Mesothelial cell of epicardium (in vitro differentiated cells): Measurements from ENCODE around the gene GALT. TPM values are rescaled to one million over a fixed set of nuclear protein-coding genes. Genes with fewer than 3 reads are reported as not detected.

Source experiments
- DNase-seq, 2 experiments: peaks; one replicate each; pipeline ENCODE4 v3.0.0; 2021; ENCODE audit warnings: low spot score in 2 of 2; ENCODE audit not compliant: unreplicated experiment in 2 of 2
- H3K27ac Mint-ChIP-seq: 2 replicates; pipeline ENCODE4 v1.8.0; 2021; ENCODE audit warnings: mixed read lengths
- H3K27me3 Mint-ChIP-seq: 2 replicates; pipeline ENCODE4 v1.8.0; 2021; ENCODE audit warnings: low read depth, mixed read lengths
- H3K36me3 Mint-ChIP-seq: 2 replicates; pipeline ENCODE4 v1.8.0; 2021; ENCODE audit warnings: mixed read lengths
- H3K4me1 Mint-ChIP-seq: 2 replicates; pipeline ENCODE4 v1.8.0; 2021; ENCODE audit warnings: mixed read lengths
- H3K4me3 Mint-ChIP-seq: 2 replicates; pipeline ENCODE4 v1.8.0; 2021; ENCODE audit warnings: mild to moderate bottlenecking, moderate library complexity, mixed read lengths
- H3K9me3 Mint-ChIP-seq: 2 replicates; pipeline ENCODE4 v1.8.0; 2021; ENCODE audit warnings: mixed read lengths
- total RNA-seq: library from RNA; stranded (reverse); gene quantifications from 3 replicates; pipeline ENCODE4 v1.2.1, GENCODE V29; 2021
- TF ChIP-seq, protein P1 (sequence below): fragments of 200-600 bp; sonication (generic); IDR thresholded peaks from one replicate; pipeline ENCODE4 v1.5.0; 2021; ENCODE audit warnings: antibody characterized with exemption; ENCODE audit not compliant: unreplicated experiment

GALT gene
- total RNA-seq: 82.7 to 95.2 TPM (median 88.5 TPM) in 3 replicates

GRCh38 chr9:34646211-34647083 is at the start of gene GALT:
TSS of gene GALT (plus strand) at chr9:34646675. CDS start at chr9:34646705, 30 bp downstream.
- H3K9me3 Mint-ChIP-seq: no peaks in the 10 kb centered on the region
- H3K4me3 Mint-ChIP-seq: peak within 1 kb of the TSS; percentile 87
- no peaks in the 10 kb centered on the region for H3K27me3 Mint-ChIP-seq
- peak; percentile 84 to 91 for DNase-seq
- TF ChIP-seq, protein P1, sequence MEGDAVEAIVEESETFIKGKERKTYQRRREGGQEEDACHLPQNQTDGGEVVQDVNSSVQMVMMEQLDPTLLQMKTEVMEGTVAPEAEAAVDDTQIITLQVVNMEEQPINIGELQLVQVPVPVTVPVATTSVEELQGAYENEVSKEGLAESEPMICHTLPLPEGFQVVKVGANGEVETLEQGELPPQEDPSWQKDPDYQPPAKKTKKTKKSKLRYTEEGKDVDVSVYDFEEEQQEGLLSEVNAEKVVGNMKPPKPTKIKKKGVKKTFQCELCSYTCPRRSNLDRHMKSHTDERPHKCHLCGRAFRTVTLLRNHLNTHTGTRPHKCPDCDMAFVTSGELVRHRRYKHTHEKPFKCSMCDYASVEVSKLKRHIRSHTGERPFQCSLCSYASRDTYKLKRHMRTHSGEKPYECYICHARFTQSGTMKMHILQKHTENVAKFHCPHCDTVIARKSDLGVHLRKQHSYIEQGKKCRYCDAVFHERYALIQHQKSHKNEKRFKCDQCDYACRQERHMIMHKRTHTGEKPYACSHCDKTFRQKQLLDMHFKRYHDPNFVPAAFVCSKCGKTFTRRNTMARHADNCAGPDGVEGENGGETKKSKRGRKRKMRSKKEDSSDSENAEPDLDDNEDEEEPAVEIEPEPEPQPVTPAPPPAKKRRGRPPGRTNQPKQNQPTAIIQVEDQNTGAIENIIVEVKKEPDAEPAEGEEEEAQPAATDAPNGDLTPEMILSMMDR: no peak
- H3K4me1 Mint-ChIP-seq: peaks cover 28% of the 10 kb centered on the region
- peak within 1 kb of the TSS; percentile 93 for H3K27ac Mint-ChIP-seq
- peaks cover 6% of the 10 kb centered on the region for H3K36me3 Mint-ChIP-seq

DNA sequence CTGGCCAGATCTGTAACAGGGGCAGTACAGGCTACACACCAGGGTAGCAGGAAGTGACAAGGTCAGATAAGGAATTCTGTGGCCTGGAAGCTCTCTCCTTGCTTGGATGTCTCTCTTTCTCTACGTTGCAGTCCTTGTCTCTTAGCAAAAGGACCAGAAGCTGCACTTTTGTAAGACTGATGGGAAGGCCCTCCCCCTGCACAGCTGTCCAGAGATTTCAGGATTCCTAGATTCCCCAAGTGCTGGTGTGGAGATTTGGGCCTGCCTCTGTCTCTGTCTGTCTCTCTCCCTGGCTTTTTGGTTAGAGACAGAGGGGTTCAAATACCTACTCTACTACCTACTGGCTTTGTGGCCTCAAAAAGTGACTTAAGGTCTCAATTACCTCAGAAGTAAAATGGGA is 46.9 kb upstream of the GALT start:
- TF ChIP-seq, protein P1: no peak
- H3K27me3 Mint-ChIP-seq: peaks cover 45% of the 10 kb centered on the region
- no peaks in the 10 kb centered on the region for H3K4me1 Mint-ChIP-seq
- H3K9me3 Mint-ChIP-seq: no peaks in the 10 kb centered on the region
- no peaks in the 10 kb centered on the region for H3K36me3 Mint-ChIP-seq
- no peak overlapping the region for H3K4me3 Mint-ChIP-seq
- DNase-seq: no peak
- H3K27ac Mint-ChIP-seq: no peak overlapping the region

DNA sequence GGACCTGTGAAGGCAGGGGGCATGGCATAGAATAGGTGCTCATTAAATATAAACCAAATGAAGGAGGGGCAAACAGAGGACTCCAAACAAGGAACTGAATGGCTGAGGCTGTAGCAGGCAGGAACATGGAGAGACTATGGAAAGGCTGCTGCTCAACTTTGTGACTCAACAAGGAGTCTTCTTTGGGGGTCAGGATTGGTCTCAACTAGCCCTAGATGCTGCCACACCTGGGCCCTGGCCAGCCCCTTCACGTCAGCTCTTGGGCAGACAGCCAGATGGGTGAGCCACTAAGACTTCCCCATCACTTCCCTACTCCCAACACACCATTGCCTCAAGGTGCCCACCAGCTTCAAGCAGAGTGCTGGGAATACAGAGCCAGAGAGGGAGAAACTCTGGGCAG is 45.6 kb upstream of the GALT start:
- H3K27ac Mint-ChIP-seq: no peak overlapping the region
- peaks cover 49% of the 10 kb centered on the region for H3K27me3 Mint-ChIP-seq
- no peak overlapping the region for H3K4me3 Mint-ChIP-seq
- DNase-seq: no peak
- no peaks in the 10 kb centered on the region for H3K4me1 Mint-ChIP-seq
- TF ChIP-seq, protein P1: no peak
- no peaks in the 10 kb centered on the region for H3K9me3 Mint-ChIP-seq
- no peaks in the 10 kb centered on the region for H3K36me3 Mint-ChIP-seq

DNA sequence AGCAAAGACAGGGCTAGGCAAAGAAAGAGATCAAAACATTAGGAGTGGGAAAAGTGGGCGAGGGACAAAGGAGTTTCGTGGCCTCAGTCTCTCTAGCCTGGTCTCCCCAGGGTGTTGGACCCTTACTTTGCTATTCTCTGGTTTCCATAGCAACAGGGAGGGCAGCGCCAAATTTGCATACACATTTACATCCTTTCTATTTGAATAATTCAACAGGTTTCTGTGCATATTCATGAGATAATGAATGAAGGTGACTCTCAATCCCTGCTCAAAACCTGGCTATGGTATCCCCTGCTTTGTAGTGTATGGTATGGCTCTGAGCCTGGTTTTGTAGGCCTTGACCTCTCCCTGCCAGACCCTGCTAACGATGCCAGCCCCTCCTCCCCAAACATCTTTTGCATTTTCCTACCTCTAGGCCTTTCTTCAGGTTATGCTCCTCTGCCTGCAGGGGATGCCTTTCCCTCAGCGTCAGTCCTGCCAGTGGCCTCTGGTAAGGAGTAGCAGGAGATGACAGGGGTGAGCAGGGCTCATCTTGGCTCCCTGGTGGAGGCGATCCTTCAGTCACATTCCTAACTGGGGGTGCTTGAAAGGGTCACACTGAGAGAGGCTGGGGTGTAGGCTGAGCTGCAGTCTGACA is 44.4 kb upstream of the GALT start:
- no peak overlapping the region for H3K4me3 Mint-ChIP-seq
- H3K27ac Mint-ChIP-seq: no peak overlapping the region
- no peak for DNase-seq
- no peaks in the 10 kb centered on the region for H3K4me1 Mint-ChIP-seq
- H3K27me3 Mint-ChIP-seq: peaks cover 38% of the 10 kb centered on the region
- TF ChIP-seq, protein P1: no peak
- no peaks in the 10 kb centered on the region for H3K9me3 Mint-ChIP-seq
- H3K36me3 Mint-ChIP-seq: no peaks in the 10 kb centered on the region

DNA sequence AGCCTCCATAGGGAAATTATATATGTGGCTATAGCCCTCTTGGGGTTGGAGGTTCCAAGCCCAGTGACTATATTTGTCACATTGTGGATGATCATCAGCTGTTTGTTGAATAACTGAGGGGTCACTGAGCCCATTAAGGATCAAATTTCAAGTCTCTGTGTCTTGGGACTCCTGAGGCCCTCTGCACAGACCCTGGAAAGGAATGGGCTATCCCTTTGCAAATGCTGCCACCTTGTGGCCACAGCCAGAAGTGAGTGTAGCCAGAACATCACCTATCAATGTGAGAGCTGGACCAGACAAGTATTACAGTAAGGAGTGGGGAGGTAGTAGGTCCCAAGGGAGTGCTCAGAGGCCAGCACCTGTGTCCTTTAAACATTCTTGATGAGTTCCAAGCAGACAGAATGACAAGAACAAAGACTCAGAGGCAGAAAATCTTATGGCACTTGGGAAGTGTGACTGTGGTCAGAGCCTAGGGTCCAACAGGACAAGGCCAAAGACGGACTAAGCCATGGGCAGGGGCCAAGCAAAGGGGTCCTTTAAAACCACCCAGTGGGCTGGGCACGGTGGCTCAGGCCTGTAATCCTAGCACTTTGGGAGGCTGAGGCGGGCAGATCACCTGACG is 42.8 kb upstream of the GALT start:
- peaks cover 28% of the 10 kb centered on the region for H3K27me3 Mint-ChIP-seq
- DNase-seq: peak; percentile 76 to 93
- no peaks in the 10 kb centered on the region for H3K36me3 Mint-ChIP-seq
- H3K4me1 Mint-ChIP-seq: no peaks in the 10 kb centered on the region
- TF ChIP-seq, protein P1: peak; percentile 93
- no peak overlapping the region for H3K4me3 Mint-ChIP-seq
- no peaks in the 10 kb centered on the region for H3K9me3 Mint-ChIP-seq
- H3K27ac Mint-ChIP-seq: no peak overlapping the region
